ENCODE data around the gene NISCH.
"Not testable (repeated sequence)": the region's sequence is repeated elsewhere in the genome, so short reads cannot be mapped to it uniquely, and the experiment has no call there.

The NISCH gene

GRCh38 chr3:52515192-52515591, 59.8 kb downstream of the NISCH start:
- no peak for DNase-seq

- DNase-seq = no peak
These were observed 61.2 kb downstream of the NISCH start for GRCh38 chr3:52516509-52517195.

GRCh38 chr3:52517796-52518722, 62.7 kb downstream of the NISCH start:
- DNase-seq = no peak

- DNase-seq = no peak
These were observed 63.5 kb downstream of the NISCH start for GRCh38 chr3:52518723-52519444.

GRCh38 chr3:52519445-52520140, 64.2 kb downstream of the NISCH start:
- no peak for DNase-seq

- DNase-seq = no peak
These were observed 64.8 kb downstream of the NISCH start for GRCh38 chr3:52520141-52520667.

GRCh38 chr3:52520716-52521487, 65.5 kb downstream of the NISCH start:
- DNase-seq = no peak

- no peak for DNase-seq
These were observed 66.1 kb downstream of the NISCH start for GRCh38 chr3:52521488-52521824.

- DNase-seq = no peak
These were observed 66.7 kb downstream of the NISCH start for GRCh38 chr3:52521881-52522650.

GRCh38 chr3:52522651-52523251, 67.3 kb downstream of the NISCH start:
- no peak for DNase-seq

GRCh38 chr3:52523386-52524257, 68.2 kb downstream of the NISCH start:
- DNase-seq = no peak

GRCh38 chr3:52524258-52524751, 68.9 kb downstream of the NISCH start:
- DNase-seq = no peak

GRCh38 chr3:52524752-52525679, 69.6 kb downstream of the NISCH start:
- no peak for DNase-seq

GRCh38 chr3:52525680-52526561, 70.5 kb downstream of the NISCH start:
- DNase-seq = no peak

- not testable (repeated sequence) for DNase-seq
These were observed 71.3 kb downstream of the NISCH start for GRCh38 chr3:52526671-52527038.

GRCh38 chr3:52527039-52527731, 71.8 kb downstream of the NISCH start:
- no peak for DNase-seq
